HG02678 (cell line): ENCODE measurements around the gene TUSC2.
A peak's percentile ranks its signal among the peaks of the same experiment; 100 is the strongest.

Source experiments
- ATAC-seq: cut with Tn5 transposase; IDR thresholded peaks from one replicate; pipeline ENCODE4 v1.9.1; 2021; ENCODE audit warnings: mild to moderate bottlenecking, moderate library complexity; ENCODE audit not compliant: unreplicated experiment

Gene TUSC2

DNA sequence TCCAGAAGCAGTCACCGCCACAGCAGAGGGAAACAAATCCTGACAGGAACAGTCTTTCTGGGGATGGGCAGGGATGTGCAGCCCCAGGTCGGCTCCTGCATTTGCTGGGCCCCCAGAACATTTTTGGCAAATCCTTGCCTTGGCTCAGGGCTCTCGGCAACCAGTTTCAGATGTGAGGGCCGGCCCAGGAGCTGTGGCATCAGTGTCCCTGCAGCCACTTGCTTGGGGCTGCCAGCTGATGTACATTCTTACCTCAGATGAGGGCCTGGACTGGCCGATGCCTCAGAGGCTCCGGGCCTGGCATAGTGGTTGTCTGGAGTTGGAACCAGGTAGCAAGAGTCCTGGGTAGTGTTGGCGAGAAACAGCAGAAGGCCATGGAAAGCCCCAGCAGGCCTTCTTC lies 26.8 kb upstream of the TUSC2 start:
- ATAC-seq: no peak

DNA sequence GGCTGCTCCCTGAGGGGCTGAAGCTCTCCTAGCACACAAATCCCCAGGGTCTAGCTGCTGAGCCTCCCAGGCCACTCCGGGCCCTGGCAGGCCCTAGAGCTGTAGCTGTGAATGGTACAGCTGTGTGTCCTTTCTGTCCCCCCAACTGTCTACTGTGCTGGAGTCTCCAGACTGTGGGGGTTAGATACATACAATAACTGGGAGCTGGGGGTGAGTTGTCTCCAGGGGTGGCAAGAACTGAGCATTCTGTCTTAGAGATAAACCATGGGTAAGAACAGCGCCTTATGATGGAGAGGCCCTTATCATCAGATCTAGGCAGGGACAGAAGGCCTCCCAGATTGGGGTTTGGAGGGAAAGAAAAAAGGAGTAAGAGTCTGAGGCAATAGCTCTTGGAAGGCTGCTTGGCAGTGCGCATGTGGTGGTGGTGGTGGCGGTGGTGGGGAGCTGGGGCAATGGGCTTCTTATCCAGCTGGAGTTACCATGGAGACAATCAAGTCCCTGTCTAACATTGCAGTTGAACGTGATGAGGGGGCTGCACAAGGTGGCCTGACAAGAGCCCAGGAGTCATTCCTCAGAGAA lies 26.3 kb upstream of the TUSC2 start:
- no peak for ATAC-seq

DNA sequence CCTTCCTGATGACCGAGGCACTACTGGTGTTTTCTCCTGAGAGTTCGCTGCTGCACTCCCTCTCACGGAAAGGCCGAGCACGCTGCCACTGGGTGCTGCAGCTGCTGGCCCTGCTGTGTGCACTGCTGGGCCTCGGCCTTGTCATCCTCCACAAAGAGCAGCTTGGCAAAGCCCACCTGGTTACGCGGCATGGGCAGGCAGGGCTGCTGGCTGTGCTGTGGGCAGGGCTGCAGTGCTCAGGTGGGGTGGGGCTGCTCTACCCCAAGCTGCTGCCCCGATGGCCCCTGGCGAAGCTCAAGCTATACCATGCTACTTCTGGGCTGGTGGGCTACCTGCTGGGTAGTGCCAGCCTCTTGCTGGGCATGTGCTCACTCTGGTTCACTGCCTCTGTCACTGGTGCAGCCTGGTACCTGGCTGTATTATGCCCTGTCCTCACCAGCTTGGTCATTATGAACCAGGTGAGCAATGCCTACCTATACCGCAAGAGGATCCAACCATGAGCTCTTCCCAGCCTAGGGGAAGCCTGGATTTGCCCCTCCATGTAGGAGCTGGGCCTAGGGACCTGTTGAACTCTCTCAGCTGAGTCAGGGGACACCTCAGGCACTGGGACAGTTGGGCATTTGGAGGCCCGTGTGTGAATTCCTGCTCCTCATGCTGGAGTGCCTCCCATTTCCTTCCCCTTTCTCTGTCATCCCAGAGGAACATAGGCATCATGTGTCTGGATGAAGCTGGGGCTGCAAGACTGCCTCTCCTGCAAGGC lies 25.4 kb upstream of the TUSC2 start:
- no peak for ATAC-seq

DNA sequence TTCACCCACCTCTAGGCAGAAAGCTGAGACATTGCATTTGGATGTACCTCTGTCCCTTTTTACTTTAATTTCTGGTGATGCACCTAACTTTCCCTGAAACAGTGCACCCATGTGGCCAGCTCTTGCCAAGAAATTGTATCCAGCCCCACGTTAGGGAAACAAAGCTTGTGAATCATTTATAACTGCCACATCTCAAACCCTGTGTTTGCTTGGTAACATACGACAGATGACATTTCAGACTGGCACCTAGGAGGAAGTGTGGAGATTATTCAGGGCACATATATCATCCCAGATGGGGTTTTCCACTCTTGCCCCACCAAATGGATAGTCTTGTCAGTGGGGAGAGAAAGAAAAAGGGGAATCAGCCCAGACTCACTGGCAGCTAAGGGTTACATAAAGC lies 24.8 kb upstream of the TUSC2 start:
- ATAC-seq: no peak

- ATAC-seq: no peak
These were observed 23.3 kb upstream of the TUSC2 start for GRCh38 chr3:50351323-50351697.

DNA sequence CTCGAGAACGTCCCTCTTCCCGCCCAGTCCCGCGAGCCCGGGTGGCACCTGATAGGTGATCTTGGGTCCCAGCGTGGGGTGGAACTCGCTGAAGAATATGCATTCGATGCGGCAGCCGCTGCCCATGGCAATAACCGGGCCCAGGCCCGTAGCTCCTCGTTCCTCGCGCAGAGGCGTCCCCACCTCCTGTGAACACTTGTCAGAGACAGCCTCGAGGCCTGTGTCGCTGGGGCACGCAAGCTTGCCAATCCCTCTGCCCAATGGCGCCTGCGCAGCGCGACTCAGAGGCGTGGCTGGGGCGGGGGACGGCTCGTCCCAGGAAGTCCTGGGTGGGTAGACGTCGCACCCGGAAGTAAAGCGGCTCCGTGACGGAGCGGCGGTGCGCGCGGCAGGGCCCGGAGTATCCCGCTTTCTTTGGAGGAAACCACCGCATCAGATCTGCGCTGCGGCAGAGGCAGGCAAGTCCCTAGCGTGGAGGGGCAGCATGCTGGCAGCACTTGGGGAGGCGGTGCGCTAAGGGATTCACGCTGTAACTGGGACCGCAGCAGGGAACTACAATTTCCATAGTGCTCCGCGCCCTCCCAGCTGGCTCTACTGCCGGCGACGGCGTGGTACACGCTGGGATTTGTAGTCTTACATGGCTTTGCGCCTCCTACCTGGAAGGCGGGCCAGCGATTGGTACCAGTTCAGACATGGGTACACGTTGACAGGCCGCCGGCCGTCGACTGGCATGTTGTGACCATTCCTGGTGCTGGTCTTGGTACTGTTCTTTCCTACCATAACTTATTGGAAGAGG lies 22.7 kb upstream of the TUSC2 start, which contains the start of the genes CYB561D2 and NPRL2:
TSS of gene CYB561D2 (plus strand) at position 336 of the 796 bp plus-strand sequence. CDS start 572 bp downstream, outside the sequence.
TSS of gene NPRL2 (minus strand) at position 249 of the 796 bp plus-strand sequence. CDS start at position 126, 123 bp downstream.
- peak; percentile 89 for ATAC-seq

DNA sequence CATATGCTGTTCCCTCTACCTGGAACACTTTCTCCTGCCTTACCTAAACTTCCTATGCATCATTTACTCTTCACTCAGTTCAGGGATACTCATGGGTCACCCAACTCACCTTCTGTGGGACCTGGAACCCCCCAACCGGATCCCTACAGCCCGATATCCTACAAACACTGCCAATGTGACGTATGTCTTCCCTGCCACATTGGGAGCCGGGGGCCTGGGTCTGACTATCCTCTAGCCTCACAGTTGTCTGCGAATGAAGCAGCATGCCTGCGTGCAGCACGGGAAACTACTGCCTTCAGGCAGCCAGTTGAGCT lies 22.1 kb upstream of the TUSC2 start:
- ATAC-seq: no peak

- no peak for ATAC-seq
These were observed 19.3 kb upstream of the TUSC2 start for GRCh38 chr3:50347187-50347813.

DNA sequence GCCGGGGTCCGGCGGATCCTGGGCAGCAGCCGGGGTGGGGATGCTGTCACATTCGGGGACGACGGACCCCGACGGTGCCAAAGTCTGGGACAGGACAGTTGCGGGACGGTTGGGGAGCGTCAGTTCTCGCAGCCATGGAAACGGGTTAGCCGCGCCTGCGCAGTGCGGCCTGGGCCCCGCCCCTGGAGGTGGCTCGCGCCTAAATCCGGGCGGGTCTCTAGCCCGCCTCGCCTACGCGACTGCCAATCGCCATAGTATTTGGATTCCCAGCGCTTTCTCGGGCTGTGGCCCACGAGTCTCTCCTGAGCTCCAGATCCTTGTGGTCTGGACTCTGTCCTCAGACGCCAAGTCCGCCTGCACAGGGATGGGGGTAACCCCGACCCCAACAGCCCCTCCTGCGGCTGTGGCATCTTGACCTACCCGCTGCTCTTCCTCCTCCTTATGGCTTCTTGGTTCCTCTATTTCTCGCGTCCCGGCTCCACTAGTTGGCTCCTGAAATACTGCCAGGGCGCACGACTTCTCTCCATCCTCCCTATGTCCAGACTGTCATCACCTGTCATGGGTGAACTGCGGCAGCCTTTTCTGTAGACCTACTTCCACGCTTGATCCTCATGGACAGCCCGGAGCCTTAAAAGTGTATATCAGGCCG lies 17.7 kb upstream of the TUSC2 start, which contains the start of gene ZMYND10:
TSS of gene ZMYND10 (minus strand) at position 147 of the 649 bp plus-strand sequence. CDS start 153 bp downstream, outside the sequence.
- no peak for ATAC-seq

DNA sequence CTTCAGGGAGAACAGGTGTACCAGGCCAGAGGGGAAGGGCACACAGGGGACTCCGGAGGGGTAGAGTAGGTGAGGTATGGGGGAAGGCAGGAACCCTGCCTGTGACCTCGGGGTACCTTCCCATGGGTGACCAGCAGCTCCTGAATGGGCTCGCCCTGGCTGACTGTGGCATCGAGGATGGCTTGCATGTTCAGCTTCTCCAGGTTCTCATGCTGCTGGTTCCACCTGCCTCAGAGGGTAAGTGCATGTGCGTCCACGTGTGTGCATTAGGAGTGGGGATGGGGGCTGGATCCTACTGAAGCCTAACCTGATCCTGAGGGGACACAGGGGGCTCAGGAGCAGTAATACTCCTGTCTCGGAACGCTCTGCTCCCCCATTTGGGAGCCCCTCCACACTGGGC lies 17.0 kb upstream of the TUSC2 start:
- no peak for ATAC-seq

- no peak for ATAC-seq
These were observed 15.0 kb upstream of the TUSC2 start for GRCh38 chr3:50342813-50343633.

DNA sequence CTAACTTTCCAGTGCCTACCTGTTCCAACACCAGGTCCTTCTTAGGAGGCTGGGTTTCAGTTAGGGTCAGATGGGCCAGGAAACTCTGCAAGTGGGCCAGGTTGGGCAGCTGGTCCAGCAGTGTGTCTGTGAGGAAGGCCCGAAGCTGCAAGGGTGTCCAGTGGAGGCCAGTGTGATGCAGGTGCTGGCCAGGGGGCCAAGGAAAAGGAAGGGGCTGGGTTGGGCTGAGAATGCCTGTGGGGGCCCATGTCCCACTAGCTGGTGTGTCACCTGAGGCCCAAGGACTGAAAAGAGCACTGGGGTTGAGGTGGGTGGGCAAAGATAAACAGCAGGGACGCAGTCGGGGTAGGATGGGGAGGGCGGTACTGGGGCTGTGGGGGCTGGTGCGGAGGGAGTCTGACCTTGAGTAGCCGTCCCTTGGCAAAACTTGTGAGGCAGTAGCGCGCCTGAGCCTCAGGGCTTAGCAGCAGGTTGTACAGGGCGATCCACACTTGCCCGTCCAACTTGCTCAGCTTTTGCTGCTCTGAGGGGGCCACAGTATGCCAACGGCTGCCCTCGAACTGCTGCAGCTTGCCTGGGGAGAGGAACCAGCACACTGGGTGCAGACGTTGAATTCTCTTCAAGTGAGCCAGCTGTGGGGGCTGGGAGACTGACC lies 14.1 kb upstream of the TUSC2 start:
- no peak for ATAC-seq

DNA sequence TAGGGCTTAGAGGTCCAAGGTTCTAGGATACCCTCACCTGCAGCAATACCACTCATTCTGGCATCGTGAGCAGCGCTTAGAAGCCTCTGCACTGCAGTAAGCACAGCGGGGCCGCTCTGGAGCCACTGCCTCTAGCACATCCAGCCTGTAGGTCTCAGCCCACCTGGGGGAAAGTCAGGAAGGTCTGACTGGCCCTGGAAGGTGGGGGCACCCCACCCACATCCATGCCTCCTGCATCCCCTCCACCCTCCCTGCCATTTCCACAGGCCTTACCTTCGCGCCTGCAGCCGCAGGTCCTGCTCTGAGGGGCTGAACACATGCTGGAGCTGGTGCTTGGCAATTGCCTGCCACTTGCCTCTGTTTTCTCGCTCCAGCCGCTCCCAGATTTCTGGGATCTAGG lies 13.5 kb upstream of the TUSC2 start:
- no peak for ATAC-seq

GRCh38 chr3:50340448-50341329 lies 12.7 kb upstream of the TUSC2 start, which contains the start of gene RASSF1:
Gene RASSF1 (minus strand): TSS chr3:50340836. CDS start chr3:50340805, 31 bp downstream.
- ATAC-seq: peak; percentile 21

- no peak for ATAC-seq
These were observed 12.1 kb upstream of the TUSC2 start for GRCh38 chr3:50340147-50340447.

- no peak for ATAC-seq
These were observed 11.6 kb upstream of the TUSC2 start for GRCh38 chr3:50339485-50340146.

GRCh38 chr3:50338965-50339364 lies 10.9 kb upstream of the TUSC2 start:
- no peak for ATAC-seq
